ENCODE measurements around the gene CMC1.
"Not testable (repeated sequence)": the region's sequence is repeated elsewhere in the genome, so short reads cannot be mapped to it uniquely, and the experiment has no call there.

Gene CMC1

DNA sequence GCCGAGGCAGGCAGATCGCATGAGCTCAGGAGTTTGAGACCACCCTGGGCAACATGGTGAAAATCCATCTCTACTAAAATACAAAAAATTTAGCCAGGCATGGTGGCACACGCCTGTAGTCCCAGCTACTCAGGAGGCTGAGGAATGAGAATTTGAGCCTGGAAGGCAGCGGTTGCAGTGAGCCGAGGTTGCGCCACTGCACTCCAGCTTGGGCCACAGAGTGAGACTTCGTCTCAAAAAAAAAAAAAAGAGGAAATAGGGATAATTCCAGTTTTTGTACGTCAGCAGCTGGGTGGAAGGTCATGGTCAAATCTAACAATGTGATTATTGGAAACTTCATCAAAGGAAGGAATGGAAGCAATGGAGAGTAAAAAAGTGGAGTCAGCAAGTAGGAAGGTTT, 3.1 kb downstream of the CMC1 start:
- DNase-seq (ENCODE audit: low spot score), result no peak

DNA sequence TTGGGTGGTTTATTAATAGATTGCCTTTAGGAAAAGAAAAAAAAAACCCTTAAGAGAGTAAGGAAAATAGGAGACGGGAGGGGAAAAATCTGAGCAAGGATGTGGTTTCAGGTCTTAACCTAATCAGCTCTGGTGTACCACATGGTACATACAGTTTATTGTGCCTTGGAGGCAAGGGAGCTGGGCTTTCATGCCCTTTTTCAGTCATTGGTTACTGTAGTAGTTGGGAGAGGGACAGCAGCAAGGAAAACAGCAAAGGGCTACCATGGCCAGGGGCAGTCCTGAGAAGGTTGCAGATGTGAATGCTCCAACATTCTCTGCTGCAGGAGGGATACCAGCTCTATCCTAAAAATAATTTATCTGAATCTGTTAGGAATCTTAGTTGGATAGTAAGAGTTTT, 5.9 kb downstream of the CMC1 start:
- DNase-seq (ENCODE audit: low spot score), result no peak

DNA sequence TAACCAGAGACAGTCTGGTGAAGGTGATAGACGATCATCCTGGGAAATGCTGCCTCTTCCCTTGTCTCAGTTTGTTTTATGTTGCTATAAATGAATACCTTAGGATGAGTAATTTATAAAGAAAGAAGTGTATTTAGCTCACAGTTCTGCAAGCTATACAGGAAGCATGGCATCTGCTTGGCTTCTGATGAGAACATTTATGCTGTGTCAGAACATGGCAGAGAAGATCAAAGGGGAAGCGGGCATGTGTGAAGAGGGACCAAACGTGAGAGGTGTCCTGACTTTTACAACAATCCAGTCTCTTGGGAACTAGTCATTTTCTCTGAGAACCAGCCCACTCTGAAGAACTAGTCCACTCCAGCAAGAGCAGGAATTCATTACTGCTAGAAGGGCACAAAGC, 9.6 kb downstream of the CMC1 start:
- peak; percentile 21 for DNase-seq (ENCODE audit: low spot score)

DNA sequence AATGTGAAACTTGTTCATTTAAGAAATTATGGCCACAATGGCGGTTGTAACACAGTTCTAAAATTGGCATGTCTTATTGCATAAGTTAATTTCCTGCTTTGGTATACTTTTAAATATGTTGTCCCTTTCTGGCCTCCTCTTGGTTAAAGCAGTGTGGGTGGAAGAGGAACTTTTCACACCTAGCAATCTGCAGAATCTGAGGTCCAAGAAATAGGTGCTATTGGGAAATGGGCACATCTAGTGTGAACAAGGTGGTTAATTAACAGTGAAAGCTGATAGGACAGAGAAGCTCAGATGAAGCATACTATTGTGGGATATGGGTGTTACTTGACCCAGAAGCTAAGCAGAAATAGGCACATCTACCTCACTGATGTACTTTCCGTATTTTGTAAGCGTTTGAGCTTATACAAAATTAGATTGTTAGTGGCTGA, 10.6 kb downstream of the CMC1 start:
- peak; percentile 40 for DNase-seq (ENCODE audit: low spot score)

DNA sequence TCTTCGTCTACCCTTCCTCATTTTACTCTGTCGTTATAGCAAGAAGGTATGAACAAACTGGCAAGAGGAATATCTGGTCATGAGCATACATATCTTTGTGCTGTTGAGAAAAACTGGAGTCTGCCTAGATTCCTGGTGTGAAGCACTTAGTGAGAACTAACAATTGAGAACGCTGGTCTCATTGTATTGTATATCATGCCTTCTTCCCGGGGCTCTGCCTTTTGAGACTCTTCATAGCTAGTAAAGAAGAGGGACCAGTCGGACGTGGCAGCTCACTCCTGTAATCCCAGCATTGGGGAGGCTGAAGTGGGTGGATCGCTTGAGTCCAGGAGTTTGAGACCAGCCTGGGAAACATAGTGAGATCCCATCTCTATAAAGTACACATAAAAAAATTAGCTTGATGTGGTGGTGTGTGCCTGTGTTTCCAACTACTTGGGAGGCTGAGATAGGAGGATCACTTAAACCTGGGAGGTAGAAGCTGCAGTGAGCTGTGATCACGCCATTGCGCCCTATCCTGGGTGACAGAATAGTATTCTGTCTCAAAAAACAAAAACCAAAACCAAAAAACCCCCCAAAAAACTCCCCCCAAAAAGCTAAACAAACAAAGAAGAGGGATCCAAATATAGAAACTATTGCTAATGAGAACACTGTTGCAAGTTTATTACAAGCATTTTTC, 11.8 kb downstream of the CMC1 start:
- DNase-seq (ENCODE audit: low spot score), result no peak

DNA sequence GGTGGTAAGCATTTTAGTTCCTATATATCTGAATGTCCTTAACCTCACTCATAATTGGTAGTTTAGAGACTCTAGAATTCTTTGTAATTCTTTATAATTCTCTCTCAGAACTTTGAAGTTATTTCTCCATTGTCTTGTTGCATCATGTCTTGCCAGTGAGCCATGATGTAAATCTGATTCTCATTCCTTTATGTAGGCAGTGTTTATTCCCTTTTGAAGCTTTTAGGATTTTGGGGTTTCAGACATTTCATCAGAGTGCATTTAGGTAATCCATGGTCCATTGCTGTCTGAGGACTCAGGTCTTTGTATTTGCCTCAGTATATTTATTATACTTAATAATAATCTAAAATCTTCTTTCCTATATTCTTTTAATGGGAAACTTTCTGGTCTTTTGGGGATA, 20.6 kb downstream of the CMC1 start:
- no peak for DNase-seq (ENCODE audit: low spot score)

DNA sequence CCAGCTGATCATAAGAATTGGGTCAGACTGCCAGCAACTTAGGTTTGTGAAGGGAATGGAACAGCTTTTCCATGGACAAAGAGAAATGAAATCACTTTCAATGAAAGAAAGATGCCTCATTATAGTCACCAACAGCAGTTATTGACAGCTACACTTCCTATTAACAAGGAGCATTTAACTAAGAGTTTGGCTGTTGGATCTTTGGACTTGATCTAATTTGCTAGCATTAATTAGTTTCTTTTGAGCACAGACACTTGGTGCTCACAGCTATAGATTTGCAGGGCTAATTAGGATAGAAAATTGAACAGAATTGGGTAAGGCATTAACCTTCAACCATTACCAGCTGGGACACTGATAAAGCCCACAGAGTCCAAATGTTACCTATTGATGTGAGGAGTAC, 24.2 kb downstream of the CMC1 start:
- no peak for DNase-seq (ENCODE audit: low spot score)

DNA sequence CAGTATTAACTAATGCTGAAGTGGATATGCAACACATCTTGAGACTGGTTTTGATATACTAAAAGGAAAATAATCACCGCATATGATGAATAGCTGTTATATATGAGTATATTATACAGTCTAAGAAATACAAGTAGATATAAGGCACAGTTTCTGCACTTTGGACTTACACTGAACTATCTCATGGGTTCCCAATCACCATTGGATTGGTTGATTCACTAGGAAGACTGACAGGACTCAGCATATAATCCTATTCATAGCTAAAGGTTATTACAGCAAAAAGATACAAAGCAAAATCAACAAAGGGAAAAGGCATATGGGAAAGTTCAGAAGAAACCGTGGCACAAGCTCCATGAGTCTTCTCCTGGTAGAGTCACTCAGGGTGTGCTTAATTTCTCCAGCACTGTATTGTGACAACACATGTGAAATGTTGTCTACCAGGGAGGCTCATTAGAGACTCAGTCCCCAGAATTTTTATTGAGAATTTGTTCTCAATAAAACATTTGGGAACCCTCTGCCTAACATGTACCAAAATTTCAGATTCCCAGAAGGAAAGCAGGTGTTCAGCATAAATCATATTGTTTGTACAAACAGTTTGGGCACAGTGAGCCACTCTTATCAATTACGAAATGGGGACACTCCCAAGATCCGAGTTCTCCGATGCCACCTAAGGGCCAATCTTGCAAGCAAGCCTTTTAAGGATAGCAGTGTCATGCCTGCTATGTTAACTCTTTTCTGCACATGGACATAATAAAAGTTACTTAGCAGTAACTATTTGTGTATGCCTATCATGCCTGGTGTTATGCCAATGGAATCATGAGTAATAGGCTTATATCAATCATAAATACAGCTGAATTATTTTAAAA, 26.8 kb downstream of the CMC1 start:
- no peak for DNase-seq (ENCODE audit: low spot score)

DNA sequence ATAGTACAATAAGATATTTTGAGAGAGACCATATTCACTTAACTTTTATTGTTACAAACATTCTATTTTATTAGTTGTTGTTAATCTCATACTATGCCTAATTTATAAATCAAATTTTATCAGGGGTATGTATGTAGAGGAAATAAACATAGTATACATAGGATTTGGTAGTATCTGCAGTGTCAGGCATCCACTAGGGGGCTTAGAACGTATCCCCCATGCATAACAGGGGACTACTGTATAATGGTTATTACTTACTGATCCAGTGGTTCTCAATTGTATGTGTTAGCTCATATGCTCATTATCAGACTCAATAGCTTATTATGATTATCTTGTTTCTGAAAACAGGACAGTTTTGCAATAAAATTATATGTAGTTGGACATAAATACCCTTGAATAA, 27.6 kb downstream of the CMC1 start:
- no peak for DNase-seq (ENCODE audit: low spot score)

DNA sequence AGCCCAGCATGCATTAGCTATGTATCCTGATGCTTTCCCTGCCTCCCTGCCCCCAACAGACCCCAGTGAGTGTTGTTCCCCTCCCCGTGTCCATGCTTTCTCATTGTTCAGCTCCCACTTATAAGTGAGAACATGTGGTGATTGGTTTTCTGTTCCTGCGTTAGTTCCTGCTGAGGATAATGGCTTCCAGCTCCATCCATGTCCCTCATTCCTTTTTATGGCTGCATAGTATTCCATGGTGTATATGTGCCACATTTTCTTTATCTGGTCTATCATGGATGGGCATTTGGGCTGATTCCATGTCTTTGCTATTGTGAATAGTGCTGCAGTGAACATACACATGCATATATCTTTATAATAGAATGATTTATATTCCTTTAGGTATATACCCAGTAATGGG, 28.5 kb downstream of the CMC1 start:
- not testable (repeated sequence) for DNase-seq (ENCODE audit: low spot score)

DNA sequence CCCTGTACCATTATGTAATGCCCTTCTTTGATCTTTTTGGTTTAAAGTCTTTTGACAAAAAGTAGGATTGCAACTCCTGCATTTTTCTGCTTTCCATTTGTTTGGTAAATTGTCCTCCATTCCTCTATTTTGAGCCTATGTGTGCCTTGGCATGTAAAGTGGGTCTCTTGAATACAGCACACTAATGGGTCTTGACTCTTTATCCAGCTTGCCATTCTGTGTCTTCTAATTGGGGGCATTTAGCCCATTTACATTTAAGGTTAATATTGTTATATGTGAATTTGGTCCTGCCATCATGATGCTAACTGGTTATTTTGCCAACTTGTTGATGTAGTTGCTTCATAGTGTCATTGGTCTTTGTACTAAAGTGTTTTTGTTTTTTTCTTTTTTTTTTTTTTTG, 32.4 kb downstream of the CMC1 start:
- DNase-seq (ENCODE audit: low spot score), result no peak

DNA sequence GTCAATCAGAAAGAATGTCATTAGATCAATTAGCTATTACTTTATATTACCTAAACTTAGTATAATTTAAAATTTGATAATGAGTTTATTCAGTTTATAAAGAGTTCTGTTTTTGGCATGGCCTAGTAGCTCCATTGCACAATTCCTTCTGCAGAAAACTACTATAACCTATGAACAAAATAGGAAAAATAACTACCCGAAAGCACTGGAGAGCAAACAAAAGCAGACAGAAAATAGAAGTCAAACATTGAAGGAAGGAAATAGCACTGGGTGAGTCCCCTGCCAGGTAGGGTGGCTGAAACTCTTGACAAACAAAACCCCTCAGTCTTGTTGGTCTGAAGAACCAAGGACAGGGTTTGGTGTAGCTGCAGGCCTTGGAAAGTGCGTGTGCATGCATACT, 37.5 kb downstream of the CMC1 start:
- no peak for DNase-seq (ENCODE audit: low spot score)

DNA sequence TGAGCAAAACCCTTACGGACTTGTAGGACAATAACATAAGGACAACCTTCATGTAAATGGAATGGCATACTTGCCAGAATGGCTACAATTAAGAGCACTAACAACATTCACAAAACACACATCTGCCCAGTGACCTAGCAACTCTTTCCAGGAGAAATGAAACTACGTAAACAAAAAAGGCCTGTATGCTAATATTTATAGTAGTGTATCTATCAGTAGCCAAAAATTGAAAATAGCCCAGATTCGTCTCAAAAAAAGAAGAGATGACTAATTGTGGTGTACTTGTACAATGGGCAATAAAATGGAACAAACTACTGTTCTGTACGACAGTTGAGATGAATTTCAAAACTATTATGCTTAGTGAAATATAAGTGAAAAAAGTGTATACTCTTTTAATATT, 38.4 kb downstream of the CMC1 start:
- DNase-seq (ENCODE audit: low spot score), result no peak

DNA sequence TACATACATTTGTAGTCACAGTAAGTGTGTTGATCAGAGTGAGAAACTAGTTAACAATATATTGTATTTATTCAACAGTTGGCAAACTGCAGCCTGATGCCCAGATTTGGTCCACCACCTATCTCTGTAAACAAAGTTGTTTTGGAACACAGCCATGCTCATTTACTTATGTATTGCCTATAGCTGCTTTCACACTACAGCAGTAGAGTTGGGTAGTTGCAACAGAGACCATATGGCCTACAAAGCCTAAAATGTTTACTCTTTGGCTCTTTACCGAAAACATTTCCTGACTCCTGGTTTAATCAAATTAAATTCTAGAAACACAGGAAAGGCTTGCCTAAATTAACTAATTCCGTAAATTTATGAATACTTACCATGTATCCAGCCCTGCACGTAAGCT, 39.4 kb downstream of the CMC1 start:
- no peak for DNase-seq (ENCODE audit: low spot score)

DNA sequence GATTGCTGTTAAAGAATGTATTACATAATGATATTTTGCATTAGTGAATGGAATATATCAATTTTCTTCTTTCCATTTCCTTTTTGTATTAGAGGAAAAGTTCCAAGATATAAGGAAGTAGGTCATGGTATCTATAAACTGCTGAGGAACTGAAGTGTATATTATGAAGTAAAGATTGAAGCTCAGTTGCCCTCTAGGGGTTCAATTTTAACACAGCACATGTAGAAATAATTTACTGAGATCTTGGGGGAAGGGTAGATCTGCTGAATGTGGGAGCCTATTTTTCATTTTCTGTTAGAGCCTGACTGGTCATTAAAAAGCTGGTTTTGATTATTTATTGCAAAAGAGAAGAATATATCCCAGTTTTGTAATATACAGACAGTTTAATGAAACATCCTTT, 45.2 kb downstream of the CMC1 start:
- peak; percentile 27 for DNase-seq (ENCODE audit: low spot score)

DNA sequence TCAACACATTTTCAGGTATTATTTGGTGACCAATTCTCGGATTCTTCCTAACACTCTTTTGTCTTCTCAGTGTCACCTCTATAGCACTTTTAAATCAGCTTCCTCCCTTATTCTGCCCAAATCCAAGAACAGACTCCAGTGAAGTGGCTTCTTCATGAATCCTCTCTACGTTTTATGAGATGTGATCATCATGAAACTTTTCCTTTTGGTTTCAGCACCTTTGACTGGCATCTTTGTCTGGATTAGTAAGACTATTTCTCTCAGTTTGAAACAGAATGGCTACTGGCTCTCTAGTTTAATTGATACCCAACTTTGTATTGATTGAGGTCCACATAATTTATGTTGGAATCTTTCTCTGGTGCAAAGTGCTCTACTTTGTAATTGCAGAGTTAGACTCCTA, 45.6 kb downstream of the CMC1 start:
- no peak for DNase-seq (ENCODE audit: low spot score)

DNA sequence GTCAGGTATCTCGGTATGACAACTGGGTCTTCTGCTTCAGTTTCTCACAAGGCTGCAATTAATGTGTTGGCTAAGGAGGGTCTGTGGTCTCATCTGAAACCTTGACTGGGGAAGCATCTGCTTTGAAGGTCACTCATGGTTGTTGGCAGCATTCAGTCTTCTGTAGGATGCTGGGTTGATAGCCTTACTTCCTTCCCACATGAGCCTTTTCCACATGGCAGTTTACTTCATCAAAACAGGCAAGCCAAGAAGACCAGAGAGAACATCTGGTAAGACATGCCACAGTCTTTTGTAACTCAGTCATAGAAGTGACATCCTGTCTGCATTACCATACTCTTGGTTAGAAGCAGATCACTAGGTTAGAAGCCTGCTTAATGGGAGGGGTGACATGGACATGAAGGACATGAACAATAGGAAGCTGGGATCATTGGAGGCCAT, 49.5 kb downstream of the CMC1 start:
- DNase-seq (ENCODE audit: low spot score), result no peak

DNA sequence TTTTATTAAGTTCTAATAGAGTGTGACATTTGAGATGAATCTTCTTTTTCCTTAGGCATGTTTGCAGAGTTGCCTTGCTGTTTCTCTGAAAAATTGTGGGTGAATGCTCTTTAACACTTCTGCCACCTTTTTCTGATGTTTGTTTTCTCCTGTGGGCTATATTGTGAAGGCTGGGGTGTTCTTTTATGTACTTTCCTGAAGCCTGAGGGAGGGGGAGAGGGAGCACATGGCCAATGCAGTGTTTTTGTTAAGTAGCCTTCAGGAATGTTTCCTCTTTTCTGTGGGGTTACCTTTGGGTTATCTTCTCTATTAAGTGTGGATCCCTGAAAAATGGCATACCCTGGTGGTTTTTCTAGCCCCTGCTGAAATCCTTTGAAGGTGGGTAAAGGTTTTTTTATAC, 50.2 kb downstream of the CMC1 start:
- no peak for DNase-seq (ENCODE audit: low spot score)

DNA sequence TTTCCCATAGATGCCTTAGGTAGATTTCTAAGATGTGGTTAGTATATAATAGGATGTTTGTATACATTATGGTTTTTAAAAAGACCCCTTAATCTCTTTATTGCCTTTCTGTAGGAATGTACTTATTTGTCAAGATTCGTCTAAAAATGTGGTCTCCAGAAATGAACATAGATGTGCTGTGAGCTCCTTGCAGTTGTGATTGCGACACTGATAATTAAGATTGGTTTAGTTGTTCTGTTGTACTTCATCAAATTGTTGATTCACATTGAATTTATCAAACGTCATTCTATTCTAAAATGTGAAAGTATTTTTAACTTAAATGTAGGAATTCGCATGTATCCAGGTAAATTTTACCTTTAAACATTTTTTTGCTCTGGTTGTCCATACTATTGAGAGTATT, 51.2 kb downstream of the CMC1 start:
- DNase-seq (ENCODE audit: low spot score), result no peak

DNA sequence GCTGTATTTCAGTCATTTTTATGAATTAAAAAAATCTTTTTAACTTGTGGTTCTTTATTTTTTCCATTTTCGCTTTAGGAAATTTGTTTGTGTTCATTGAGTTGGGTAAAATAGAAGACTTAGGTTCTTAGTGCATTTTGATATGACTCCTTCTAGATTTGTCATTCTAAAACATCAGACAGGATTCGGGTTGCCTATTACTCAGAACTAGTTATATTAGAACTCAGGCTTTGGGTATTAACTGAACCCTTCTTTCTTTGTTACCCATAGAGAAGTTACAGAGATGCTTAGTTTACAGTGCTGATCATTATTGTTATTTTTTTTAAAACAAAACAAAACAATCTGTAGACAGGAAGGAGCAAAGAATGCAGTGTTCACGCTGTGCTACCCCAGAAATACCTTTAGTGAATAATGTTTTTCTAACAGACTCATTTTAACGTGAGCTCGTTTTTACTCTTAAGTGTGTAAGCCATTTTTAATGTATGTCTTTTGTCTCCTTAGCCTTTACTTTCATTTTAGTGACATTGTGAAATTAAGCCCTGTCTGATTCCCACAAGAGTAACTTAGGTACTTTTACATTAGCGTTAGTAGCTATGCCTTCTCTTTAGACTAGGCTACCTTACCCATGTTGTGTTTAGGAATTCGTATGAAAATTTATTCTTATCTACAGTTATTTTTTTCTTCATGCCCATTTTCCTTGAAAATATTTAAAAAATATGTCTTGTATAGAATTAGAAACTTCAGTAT, 53.4 kb downstream of the CMC1 start:
- no peak for DNase-seq (ENCODE audit: low spot score)

DNA sequence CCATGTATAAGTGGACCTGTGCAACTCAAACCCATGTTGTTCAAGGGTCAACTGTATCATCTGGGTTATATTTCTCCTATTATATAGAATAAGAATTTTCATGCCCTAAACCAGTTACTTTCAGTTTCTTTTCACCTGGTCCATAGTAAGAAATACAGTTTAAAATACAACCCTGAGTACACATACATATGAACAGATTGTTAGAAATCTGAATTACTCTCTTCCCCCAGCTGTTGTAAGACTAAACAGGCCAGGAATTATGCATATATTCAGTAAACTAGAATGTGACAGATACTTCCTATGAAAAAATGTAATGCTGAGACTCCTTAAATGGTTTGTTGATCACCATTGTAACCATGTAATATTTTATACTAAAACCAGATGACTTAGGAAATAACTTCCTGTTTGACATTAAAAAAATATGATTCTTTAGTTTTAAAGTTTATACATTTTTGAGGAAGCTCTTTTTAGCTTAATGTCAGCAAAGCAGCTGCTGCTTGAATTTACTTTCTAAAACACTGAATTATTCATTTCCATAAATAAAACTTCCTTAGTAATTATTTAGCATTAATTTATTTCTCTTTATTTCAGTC, 54.6 kb downstream of the CMC1 start:
- no peak for DNase-seq (ENCODE audit: low spot score)

DNA sequence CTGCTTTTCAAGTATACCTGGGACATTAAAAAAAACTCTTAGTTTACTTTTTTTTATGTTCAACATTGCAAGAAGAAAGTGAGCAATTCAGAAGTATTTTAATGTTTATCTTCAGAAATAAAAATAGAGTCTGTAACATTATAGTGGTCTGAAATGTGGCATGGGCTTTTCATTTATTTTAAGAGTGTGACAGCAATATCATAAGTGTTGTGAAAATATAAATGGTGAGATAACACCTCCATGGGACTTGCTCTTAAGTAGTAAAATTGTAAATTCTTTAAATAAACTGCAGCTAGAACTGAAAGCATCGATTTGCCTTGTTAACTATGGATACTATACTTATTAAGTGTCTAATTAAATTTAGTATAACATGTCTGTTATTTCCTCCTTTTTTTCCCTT, 58.3 kb downstream of the CMC1 start:
- no peak for DNase-seq (ENCODE audit: low spot score)
